GM12878 (cell line): ENCODE results near the gene MEG3. TPM values are rescaled to one million over a fixed set of nuclear protein-coding genes. Genes with fewer than 3 reads are reported as not detected.

Experiments
- ATAC-seq: fragments of 200-7000 bp; cut with Tn5 transposase; 3 replicates; pipeline ENCODE4 v1.9.1; 2020; ENCODE audit warnings: mild to moderate bottlenecking, moderate library complexity
- BruUV-seq: library from RNA; stranded (reverse); fragments of 400-500 nt; replicated peaks from 2 replicates; lab custom pipeline; 2021; lab: Mats Ljungman, UMichigan
- CTCF ChIA-PET: fragments of 300-600 bp; sonication (Branson Sonifier 250); formaldehyde crosslinking; extraction: SDS; loops from one replicate; lab custom pipeline; 2021; ENCODE audit warnings: inconsistent platforms; lab: Yijun Ruan, JAX
- POLR2A ChIA-PET: fragments of 350-600 bp; formaldehyde crosslinking; extraction: SDS; loops from one replicate; lab custom pipeline; 2021; ENCODE audit warnings: inconsistent platforms; lab: Charles Lee
- RAD21 ChIA-PET: fragments of 300-600 bp; sonication (Branson Sonifier 250); formaldehyde crosslinking; loops from one replicate; lab custom pipeline; 2023; ENCODE audit warnings: antibody characterized with exemption; ENCODE audit not compliant: unreplicated experiment; lab: Charles Lee
- SMC1A ChIA-PET: fragments of 300-600 bp; sonication (Branson Sonifier 250); formaldehyde crosslinking; loops from one replicate; lab custom pipeline; 2023; ENCODE audit not compliant: unreplicated experiment, uncharacterized antibody; lab: Charles Lee
- DNase-seq: peaks from one replicate; pipeline ENCODE4 v3.0.0-alpha.2; 2011; ENCODE audit warnings: low read depth, low spot score
- FAIRE-seq: peaks from 3 replicates; lab custom pipeline; 2011; peaks lifted over from hg19 to GRCh38; lab: Jason Lieb, UNC
- H2AFZ ChIP-seq: 2 replicates; pipeline ENCODE4 v1.6.0; 2011; ENCODE audit warnings: low read depth, low read length, control low read depth; ENCODE audit not compliant: control insufficient read depth
- H3K27ac ChIP-seq: 2 replicates; pipeline ENCODE4 v1.5.1; 2011; ENCODE audit warnings: control low read depth; ENCODE audit not compliant: control insufficient read depth, insufficient read depth
- H3K27me3 ChIP-seq, 2 experiments: replicated peaks in 1 of 2; 2 replicates each; pipeline versions ENCODE4 v1.6.0 to v1.6.1; 2011; ENCODE audit warnings: low read length in 1 of 2; ENCODE audit not compliant: control insufficient read depth in 2 of 2, insufficient read depth in 2 of 2
- H3K36me3 ChIP-seq, 2 experiments: 2 replicates each; pipeline ENCODE4 v1.5.1; 2011; ENCODE audit warnings: low read length in 1 of 2; ENCODE audit not compliant: control insufficient read depth in 2 of 2, insufficient read depth in 2 of 2
- H3K4me1 ChIP-seq: 2 replicates; pipeline ENCODE4 v1.6.1; 2011; ENCODE audit warnings: mild to moderate bottlenecking, low read length, moderate library complexity, mixed read lengths; ENCODE audit not compliant: control insufficient read depth, insufficient read depth
- H3K4me2 ChIP-seq: 2 replicates; pipeline ENCODE4 v1.6.0; 2011; ENCODE audit warnings: control low read depth; ENCODE audit not compliant: control insufficient read depth, insufficient read depth
- H3K4me3 ChIP-seq: fragments of 200-600 bp; sonication (generic); 2 replicates; pipeline ENCODE4 v1.5.1; 2016
- H3K79me2 ChIP-seq: 2 replicates; pipeline ENCODE4 v1.6.0; 2011; ENCODE audit warnings: low read length; ENCODE audit not compliant: control insufficient read depth, insufficient read depth
- H3K9ac ChIP-seq: 2 replicates; pipeline ENCODE4 v1.8.0; 2011; ENCODE audit warnings: low read length, control low read depth, mixed read lengths; ENCODE audit not compliant: control insufficient read depth, insufficient read depth
- H3K9me3 ChIP-seq: replicated peaks from 3 replicates; pipeline ENCODE4 v1.5.1; 2011; ENCODE audit warnings: mild to moderate bottlenecking, low read length; ENCODE audit not compliant: control insufficient read depth, insufficient read depth
- H4K20me1 ChIP-seq: 2 replicates; pipeline ENCODE4 v1.6.0; 2011; ENCODE audit not compliant: control insufficient read depth, insufficient read depth
- ASH2L ChIP-seq: fragments of 300-600, 200-600 bp; sonication (generic); IDR thresholded peaks from 2 replicates; pipeline ENCODE4 v1.6.1; 2017; ENCODE audit warnings: low read depth, mild to moderate bottlenecking, borderline replicate concordance
- BHLHE40 ChIP-seq, 2 experiments: fragments of 450-650 bp in 1 of 2; IDR thresholded peaks; 2 replicates each; pipeline ENCODE4 v1.6.1; 2011 to 2017; ENCODE audit warnings: low read depth in 2 of 2, borderline replicate concordance in 1 of 2, improper control_type of control experiment in 1 of 2, low read length in 1 of 2, mild to moderate bottlenecking in 1 of 2
- CHD2 ChIP-seq: IDR thresholded peaks from 2 replicates; pipeline ENCODE4 v1.6.1; 2011; ENCODE audit warnings: low read depth, low read length, improper control_type of control experiment, borderline replicate concordance
- EGR1 ChIP-seq, 2 experiments: IDR thresholded peaks; 1 replicate in 1 of 2; 2 replicates in 1 of 2; pipeline ENCODE4 v1.6.1; 2011 to 2012; ENCODE audit warnings: low read depth in 2 of 2, low read length in 2 of 2, borderline replicate concordance in 1 of 2, mild to moderate bottlenecking in 1 of 2, moderate library complexity in 1 of 2
- ELK1 ChIP-seq: IDR thresholded peaks from 2 replicates; pipeline ENCODE4 v1.6.1; 2012; ENCODE audit warnings: low read depth, low read length, improper control_type of control experiment
- ESRRA ChIP-seq: IDR thresholded peaks from 2 replicates; pipeline ENCODE4 v1.6.1; 2012; ENCODE audit warnings: mild to moderate bottlenecking, low read length, improper control_type of control experiment
- FOXK2 ChIP-seq: fragments of 450-650 bp; IDR thresholded peaks from 2 replicates; pipeline ENCODE4 v1.6.1; 2017; ENCODE audit warnings: mild to moderate bottlenecking, moderate library complexity
- HDGF ChIP-seq: fragments of 450-650 bp; IDR thresholded peaks from 2 replicates; pipeline ENCODE4 v1.6.1; 2016; ENCODE audit warnings: antibody characterized with exemption
- JUNB ChIP-seq: IDR thresholded peaks from 2 replicates; pipeline ENCODE4 v1.6.1; 2016; ENCODE audit warnings: antibody characterized with exemption, mild to moderate bottlenecking
- MYB ChIP-seq: fragments of 150-350 bp; IDR thresholded peaks from 2 replicates; pipeline ENCODE4 v1.6.1; 2014; ENCODE audit warnings: mild to moderate bottlenecking, low read depth, low read length, borderline replicate concordance
- NFYB ChIP-seq: IDR thresholded peaks from 2 replicates; pipeline ENCODE4 v1.6.1; 2011; ENCODE audit warnings: low read depth, mild to moderate bottlenecking, low read length, improper control_type of control experiment, moderate library complexity; ENCODE audit not compliant: insufficient read depth
- PKNOX1 ChIP-seq: fragments of 450-650 bp; IDR thresholded peaks from 2 replicates; pipeline ENCODE4 v1.6.1; 2016; ENCODE audit warnings: mild to moderate bottlenecking
- SMAD1 ChIP-seq: fragments of 450-650 bp; IDR thresholded peaks from 2 replicates; pipeline ENCODE4 v1.6.1; 2018; ENCODE audit warnings: mild to moderate bottlenecking, low read depth; ENCODE audit not compliant: partially characterized antibody
- STAT1 ChIP-seq: fragments of 450-650 bp; conservative IDR thresholded peaks from 2 replicates; pipeline ENCODE4 v1.6.1; 2014; ENCODE audit warnings: antibody characterized with exemption, mild to moderate bottlenecking
- TBL1XR1 ChIP-seq: IDR thresholded peaks from 2 replicates; pipeline ENCODE4 v1.6.1; 2012; ENCODE audit warnings: low read depth, low read length, improper control_type of control experiment
- ZNF207 ChIP-seq: fragments of 450-650 bp; IDR thresholded peaks from 2 replicates; pipeline ENCODE4 v1.6.1; 2014; ENCODE audit warnings: antibody characterized with exemption, mild to moderate bottlenecking, borderline replicate concordance
- ZNF217 ChIP-seq: fragments of 450-650 bp; IDR thresholded peaks from 2 replicates; pipeline ENCODE4 v1.6.1; 2017; ENCODE audit warnings: antibody characterized with exemption, mild to moderate bottlenecking
- WGBS: methylation state at CpG from one replicate; pipeline ENCODE4 v1.1.6; 2016; ENCODE audit warnings: low lambda C conversion rate; ENCODE audit not compliant: insufficient replicate concordance, insufficient coverage; ENCODE audit errors: missing lambda C conversion rate; 5-methylcytosine and 5-hydroxymethylcytosine counted together
- in situ Hi-C: fragments of 300-500 bp; cut with MboI; formaldehyde crosslinking; loops from 9 replicates; pipeline ENCODE4 v1.14.3; 2018; ENCODE audit warnings: mixed read lengths
- intact Hi-C: fragments of 100-400 bp; cut with micrococcal nuclease; formaldehyde crosslinking; loops from one replicate; pipeline ENCODE4 v1.14.2; 2022; ENCODE audit not compliant: unreplicated experiment
- polyA plus RNA-seq, 11 experiments: library from polyadenylated mRNA; depleted of rRNA in 4 of 11; unstranded in 6 of 11; stranded (reverse) in 5 of 11; fragments of >200 nt; fragmentation: Nextera tagmentation in 4 of 11; fragmentation: Illumina TruSeq in 1 of 11; extraction: Ambion mirVana in 4 of 11; extraction: Trizol in 1 of 11; gene quantifications; 1 replicate in 1 of 11; 2 replicates in 10 of 11; pipeline versions ENCODE4 v1.2.1 to v1.2.3, GENCODE V29; 2011 to 2016; ENCODE audit warnings: inconsistent platforms in 2 of 11, missing spikeins in 2 of 11, low read depth in 1 of 11
- total RNA-seq, 4 experiments: library from RNA; depleted of rRNA in 3 of 4; stranded (reverse); fragments of >200 nt in 3 of 4; fragmentation: Illumina TruSeq in 1 of 4; extraction: Trizol in 1 of 4; gene quantifications; 2 replicates each; pipeline versions ENCODE4 v1.2.1 to v1.2.3, GENCODE V29; 2013 to 2021
- TF ChIP-seq, protein P1 (sequence below): fragments of 450-650 bp; IDR thresholded peaks from 2 replicates; pipeline ENCODE4 v1.6.1; 2018; ENCODE audit warnings: mild to moderate bottlenecking, low read depth, moderate library complexity; ENCODE audit not compliant: partially characterized antibody

MEG3 gene
- total and polyA plus RNA-seq, 10 of the 15 experiments (the other 5 are each of a cell fraction or from before 2014, with no cell fraction given): 0.03 to 2.9 (median 0.95) TPM; not detected in 7

GRCh38 chr14:100786576-100787219, 39.2 kb upstream of the MEG3 start (continued):
- TF ChIP-seq ELK1 (no peak), CHD2 (no peak), ESRRA (no peak)

GRCh38 chr14:100787659-100788058, 38.3 kb upstream of the MEG3 start:
- RAD21 ChIA-PET: no interaction called here
- in situ Hi-C loops: no loop called here
- Histone ChIP-seq H2AFZ (no peak overlapping the region), H4K20me1 (no peaks in the 10 kb centered on the region), H3K79me2 (no peaks in the 10 kb centered on the region), H3K4me2 (no peak overlapping the region), H3K9ac (no peak overlapping the region), H3K36me3 (no peaks in the 10 kb centered on the region), H3K27me3 (no peaks in the 10 kb centered on the region; a peak in 1 of 4 replicates)
- BruUV-seq: no TSS peak
- ATAC-seq (no peak), FAIRE-seq (no peak), DNase-seq (no peak)
- intact Hi-C loops: no loop called here
- POLR2A ChIA-PET: no interaction called here
- TF ChIP-seq NFYB (no peak), EGR1 (IDR thresholded peaks at IDR 0.05; ENCODE audit: borderline replicate concordance in 1 of 2, low read depth in 2 of 2, low read length in 2 of 2) (no peak), FOXK2 (no peak), HDGF (no peak), TBL1XR1 (no peak), BHLHE40 (IDR thresholded peaks at IDR 0.05; ENCODE audit: borderline replicate concordance in 1 of 2, low read depth in 2 of 2, low read length in 1 of 2) (no peak), STAT1 (no peak), ZNF217 (no peak), SMAD1 (no peak), ASH2L (no peak), MYB (no peak), PKNOX1 (no peak), JUNB (no peak), ZNF207 (no peak)
- TF ChIP-seq, protein P1, sequence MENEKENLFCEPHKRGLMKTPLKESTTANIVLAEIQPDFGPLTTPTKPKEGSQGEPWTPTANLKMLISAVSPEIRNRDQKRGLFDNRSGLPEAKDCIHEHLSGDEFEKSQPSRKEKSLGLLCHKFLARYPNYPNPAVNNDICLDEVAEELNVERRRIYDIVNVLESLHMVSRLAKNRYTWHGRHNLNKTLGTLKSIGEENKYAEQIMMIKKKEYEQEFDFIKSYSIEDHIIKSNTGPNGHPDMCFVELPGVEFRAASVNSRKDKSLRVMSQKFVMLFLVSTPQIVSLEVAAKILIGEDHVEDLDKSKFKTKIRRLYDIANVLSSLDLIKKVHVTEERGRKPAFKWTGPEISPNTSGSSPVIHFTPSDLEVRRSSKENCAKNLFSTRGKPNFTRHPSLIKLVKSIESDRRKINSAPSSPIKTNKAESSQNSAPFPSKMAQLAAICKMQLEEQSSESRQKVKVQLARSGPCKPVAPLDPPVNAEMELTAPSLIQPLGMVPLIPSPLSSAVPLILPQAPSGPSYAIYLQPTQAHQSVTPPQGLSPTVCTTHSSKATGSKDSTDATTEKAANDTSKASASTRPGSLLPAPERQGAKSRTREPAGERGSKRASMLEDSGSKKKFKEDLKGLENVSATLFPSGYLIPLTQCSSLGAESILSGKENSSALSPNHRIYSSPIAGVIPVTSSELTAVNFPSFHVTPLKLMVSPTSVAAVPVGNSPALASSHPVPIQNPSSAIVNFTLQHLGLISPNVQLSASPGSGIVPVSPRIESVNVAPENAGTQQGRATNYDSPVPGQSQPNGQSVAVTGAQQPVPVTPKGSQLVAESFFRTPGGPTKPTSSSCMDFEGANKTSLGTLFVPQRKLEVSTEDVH: no peak
- TF ChIP-seq, all 136 proteins: peak for 0
- Histone ChIP-seq H3K4me1 (no peaks in the 10 kb centered on the region), H3K4me3 (no peak overlapping the region), H3K27ac (no peak overlapping the region), H3K9me3 (no peaks in the 10 kb centered on the region)
- 49% methylated on average over 14 of the region's 14 CpGs for WGBS
- ChIA-PET SMC1A (no interaction called here), CTCF (no interaction called here)
